Stomach (tissue), 4 donors: ENCODE data around the gene SRL.

Experiments used
- CTCF ChIP-seq, 7 experiments: fragments of 450-650 bp in 4 of 7; fragments of 200-600 bp in 3 of 7; sonication (generic) in 3 of 7; IDR thresholded peaks; one replicate each; pipeline ENCODE4 v1.5.1; 2016 to 2019; ENCODE audit warnings: antibody characterized with exemption in 7 of 7, control low read depth in 2 of 7, mild to moderate bottlenecking in 1 of 7
- EP300 ChIP-seq: sonication (generic); formaldehyde crosslinking; IDR thresholded peaks from one replicate; pipeline ENCODE4 v1.6.1; 2017; ENCODE audit warnings: antibody characterized with exemption

GRCh38 chr16:4169415-4169814 is 72.5 kb downstream of the SRL start:
- TF ChIP-seq EP300 = no peak
- no peak for TF ChIP-seq CTCF (IDR thresholded peaks at IDR 0.05)
